ENCODE data around the gene CSGALNACT2. TPM values are rescaled to one million over a fixed set of nuclear protein-coding genes. Genes with fewer than 3 reads are reported as not detected.

Gene CSGALNACT2
- total and polyA plus RNA-seq, 2 donors = 16.1 to 21.2 TPM

DNA sequence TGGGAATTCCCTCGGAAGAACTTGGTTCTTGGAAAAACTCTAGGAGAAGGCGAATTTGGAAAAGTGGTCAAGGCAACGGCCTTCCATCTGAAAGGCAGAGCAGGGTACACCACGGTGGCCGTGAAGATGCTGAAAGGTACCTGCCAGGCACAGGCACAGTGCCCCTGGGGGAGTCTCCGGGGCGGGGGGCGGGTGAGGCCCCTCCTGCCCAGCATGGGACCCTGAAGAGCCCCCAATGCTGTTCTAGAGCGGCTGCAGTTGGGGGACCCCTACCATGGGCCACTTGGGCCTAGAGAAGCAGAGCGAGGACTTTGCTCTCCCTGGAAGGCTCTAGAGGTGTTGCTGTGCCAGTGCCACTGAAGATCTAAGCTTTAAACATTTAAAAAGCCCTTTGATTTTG is 21.6 kb upstream of the CSGALNACT2 start:
- H3K4me3 ChIP-seq (ENCODE audit: low read length in 2 of 2) = no peak overlapping the region

DNA sequence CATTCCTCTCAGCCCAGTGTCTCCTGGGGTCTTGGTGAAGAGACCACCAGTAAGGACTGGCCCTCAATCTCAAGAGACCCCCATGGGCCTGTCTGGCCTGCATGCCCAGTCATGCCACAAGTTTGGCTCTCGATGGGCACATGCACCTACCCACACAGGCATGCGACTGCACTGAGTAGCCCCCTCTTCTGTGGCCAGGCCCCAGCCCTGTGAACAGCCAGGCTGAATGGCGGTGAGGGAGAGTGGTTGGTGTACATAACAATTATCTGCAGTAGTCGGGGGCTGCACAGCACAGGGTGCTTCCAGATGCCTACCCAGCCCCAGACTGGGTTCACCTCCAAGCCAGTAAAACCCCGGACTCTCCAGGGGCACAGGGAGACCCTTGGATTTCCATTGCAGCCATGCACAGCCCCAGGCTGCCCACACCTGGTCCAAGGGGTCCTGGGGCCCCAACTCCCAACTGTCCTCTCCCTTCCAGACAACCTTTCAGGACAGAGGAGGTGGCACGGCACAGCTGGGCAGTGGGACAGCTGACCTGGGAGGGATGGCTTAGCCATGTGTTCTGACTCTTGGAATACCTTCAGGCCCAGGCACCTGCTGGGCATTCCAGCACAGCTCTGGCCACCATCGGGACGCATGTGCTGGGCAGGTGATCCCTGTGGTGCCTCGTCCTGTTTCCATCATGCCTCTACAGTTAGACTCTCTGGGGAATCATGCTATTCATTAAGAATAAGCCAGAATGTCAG is 21.0 kb upstream of the CSGALNACT2 start:
- Histone ChIP-seq H3K4me1 (ENCODE audit: control insufficient read depth in 2 of 2, insufficient read depth in 2 of 2, low read length in 2 of 2) (peaks cover 5 to 18% of the 10 kb centered on the region in 2 donors), H3K36me3 (ENCODE audit: control insufficient read depth in 2 of 2, insufficient read depth in 2 of 2, low read length in 1 of 2) (no peaks in the 10 kb centered on the region), H3K27ac (ENCODE audit: low read depth in 1 of 2, low read length in 1 of 2) (no peak overlapping the region), H3K9me3 (ENCODE audit: control insufficient read depth in 2 of 2, insufficient read depth in 1 of 2, low read length in 1 of 2) (no peaks in the 10 kb centered on the region), H3K27me3 (ENCODE audit: control insufficient read depth in 2 of 2, insufficient read depth in 1 of 2, low read length in 1 of 2) (no peaks in the 10 kb centered on the region), H3K4me3 (ENCODE audit: low read length in 2 of 2) (no peak overlapping the region)
- WGBS = 84% methylated on average over 9 of the region's 9 CpGs
- no peak for DNase-seq (ENCODE audit: low read depth in 6 of 9, low spot score in 9 of 9)

More for the DNA sequence above, 21.6 kb upstream of the CSGALNACT2 start:
- H3K27ac ChIP-seq (ENCODE audit: low read depth in 1 of 2, low read length in 1 of 2) = no peak overlapping the region
- no peaks in the 10 kb centered on the region for H3K27me3 ChIP-seq (ENCODE audit: control insufficient read depth in 2 of 2, insufficient read depth in 1 of 2, low read length in 1 of 2)
- no peaks in the 10 kb centered on the region for H3K36me3 ChIP-seq (ENCODE audit: control insufficient read depth in 2 of 2, insufficient read depth in 2 of 2, low read length in 1 of 2)
- WGBS = 96% methylated on average over 10 of the region's 10 CpGs
- no peak for DNase-seq (ENCODE audit: low read depth in 6 of 9, low spot score in 9 of 9)
- H3K9me3 ChIP-seq (ENCODE audit: control insufficient read depth in 2 of 2, insufficient read depth in 1 of 2, low read length in 1 of 2) = no peaks in the 10 kb centered on the region
- H3K4me1 ChIP-seq (ENCODE audit: control insufficient read depth in 2 of 2, insufficient read depth in 2 of 2, low read length in 2 of 2) = peaks cover 5 to 14% of the 10 kb centered on the region in 2 donors

DNA sequence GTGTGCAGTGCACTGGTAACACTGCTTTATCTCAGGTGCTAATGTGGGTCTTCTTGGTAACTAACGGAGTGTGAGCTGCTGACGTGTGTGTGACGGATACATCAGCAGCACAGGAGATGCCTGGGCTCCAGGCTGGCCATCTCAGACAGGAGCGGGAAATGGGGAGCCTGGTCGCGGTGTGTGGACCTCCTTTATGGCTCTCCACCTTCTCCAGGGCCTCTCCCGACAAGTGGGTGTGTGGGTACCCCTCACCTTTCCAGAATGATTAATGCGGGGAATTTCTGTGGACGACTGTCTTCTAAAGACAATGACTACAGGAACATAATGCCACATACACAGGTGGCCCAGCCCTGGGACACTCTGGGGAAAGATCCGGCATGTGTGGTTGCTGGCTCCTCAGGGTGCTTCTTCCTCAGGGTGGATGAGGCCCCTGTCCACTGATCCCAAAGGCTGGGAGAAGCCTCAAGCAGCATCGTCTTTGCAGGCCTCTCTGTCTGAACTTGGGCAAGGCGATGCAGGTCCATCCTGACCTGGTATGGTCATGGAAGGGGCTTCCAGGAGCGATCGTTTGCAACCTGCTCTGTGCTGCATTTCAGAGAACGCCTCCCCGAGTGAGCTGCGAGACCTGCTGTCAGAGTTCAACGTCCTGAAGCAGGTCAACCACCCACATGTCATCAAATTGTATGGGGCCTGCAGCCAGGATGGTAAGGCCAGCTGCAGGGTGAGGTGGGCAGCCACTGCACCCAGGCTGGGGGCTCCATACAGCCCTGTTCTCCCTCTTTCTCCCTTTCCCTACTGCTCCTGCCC is 20.3 kb upstream of the CSGALNACT2 start:
- Histone ChIP-seq H3K27ac (ENCODE audit: low read depth in 1 of 2, low read length in 1 of 2) (no peak overlapping the region), H3K4me1 (ENCODE audit: control insufficient read depth in 2 of 2, insufficient read depth in 2 of 2, low read length in 2 of 2) (peaks cover 5 to 18% of the 10 kb centered on the region in 2 donors), H3K27me3 (ENCODE audit: control insufficient read depth in 2 of 2, insufficient read depth in 1 of 2, low read length in 1 of 2) (no peaks in the 10 kb centered on the region), H3K36me3 (ENCODE audit: control insufficient read depth in 2 of 2, insufficient read depth in 2 of 2, low read length in 1 of 2) (no peaks in the 10 kb centered on the region), H3K9me3 (ENCODE audit: control insufficient read depth in 2 of 2, insufficient read depth in 1 of 2, low read length in 1 of 2) (no peaks in the 10 kb centered on the region), H3K4me3 (ENCODE audit: low read length in 2 of 2) (no peak overlapping the region)
- WGBS = 96% methylated on average over 18 of the region's 18 CpGs
- no peak for DNase-seq (ENCODE audit: low read depth in 6 of 9, low spot score in 9 of 9)

DNA sequence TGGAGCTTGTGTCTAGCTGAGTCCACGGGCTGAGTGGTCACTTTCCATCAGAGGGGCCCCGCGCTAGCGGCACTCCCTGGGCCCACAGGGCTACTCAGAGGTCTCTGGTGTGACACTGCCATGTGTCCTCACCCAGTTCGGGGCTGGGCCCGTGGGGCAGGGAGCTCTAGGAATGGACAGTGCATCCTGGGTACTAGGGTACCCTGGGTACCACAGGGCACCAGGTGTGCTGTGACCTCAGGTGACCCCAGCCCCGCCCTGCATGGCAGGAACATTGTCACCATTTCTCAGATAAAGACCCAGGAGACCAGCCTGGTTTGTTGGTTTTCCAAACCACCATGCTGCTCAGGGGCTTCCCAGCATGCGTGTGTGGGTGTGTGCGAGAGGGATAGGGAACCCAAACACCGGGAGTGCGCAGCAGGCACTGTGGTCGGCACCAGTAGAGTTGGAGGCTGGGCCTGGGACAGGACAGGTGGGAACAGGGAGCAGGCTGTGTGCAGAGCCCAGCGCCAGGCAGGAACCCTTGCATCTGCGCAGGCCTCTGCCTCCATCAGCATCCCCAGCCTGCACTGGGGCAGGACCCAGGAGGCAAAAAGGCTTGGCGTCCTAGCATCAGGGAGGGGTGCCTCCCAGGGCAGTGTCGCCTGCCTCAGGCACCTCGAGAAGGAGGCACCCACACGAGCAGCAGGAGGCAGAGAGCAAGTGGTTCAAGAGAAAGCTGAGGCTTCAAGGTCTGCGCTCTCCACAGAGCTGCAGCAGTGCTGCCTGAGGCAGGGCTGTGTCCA is 19.4 kb upstream of the CSGALNACT2 start:
- WGBS = 90% methylated on average over 19 of the region's 19 CpGs
- no peak for DNase-seq (ENCODE audit: low read depth in 6 of 9, low spot score in 9 of 9)
- no peak overlapping the region for H3K27ac ChIP-seq (ENCODE audit: low read depth in 1 of 2, low read length in 1 of 2)
- H3K4me3 ChIP-seq (ENCODE audit: low read length in 2 of 2) = no peak overlapping the region
- H3K36me3 ChIP-seq (ENCODE audit: control insufficient read depth in 2 of 2, insufficient read depth in 2 of 2, low read length in 1 of 2) = no peaks in the 10 kb centered on the region
- peaks cover 5 to 18% of the 10 kb centered on the region in 2 donors for H3K4me1 ChIP-seq (ENCODE audit: control insufficient read depth in 2 of 2, insufficient read depth in 2 of 2, low read length in 2 of 2)
- H3K9me3 ChIP-seq (ENCODE audit: control insufficient read depth in 2 of 2, insufficient read depth in 1 of 2, low read length in 1 of 2) = no peaks in the 10 kb centered on the region
- H3K27me3 ChIP-seq (ENCODE audit: control insufficient read depth in 2 of 2, insufficient read depth in 1 of 2, low read length in 1 of 2) = no peaks in the 10 kb centered on the region

DNA sequence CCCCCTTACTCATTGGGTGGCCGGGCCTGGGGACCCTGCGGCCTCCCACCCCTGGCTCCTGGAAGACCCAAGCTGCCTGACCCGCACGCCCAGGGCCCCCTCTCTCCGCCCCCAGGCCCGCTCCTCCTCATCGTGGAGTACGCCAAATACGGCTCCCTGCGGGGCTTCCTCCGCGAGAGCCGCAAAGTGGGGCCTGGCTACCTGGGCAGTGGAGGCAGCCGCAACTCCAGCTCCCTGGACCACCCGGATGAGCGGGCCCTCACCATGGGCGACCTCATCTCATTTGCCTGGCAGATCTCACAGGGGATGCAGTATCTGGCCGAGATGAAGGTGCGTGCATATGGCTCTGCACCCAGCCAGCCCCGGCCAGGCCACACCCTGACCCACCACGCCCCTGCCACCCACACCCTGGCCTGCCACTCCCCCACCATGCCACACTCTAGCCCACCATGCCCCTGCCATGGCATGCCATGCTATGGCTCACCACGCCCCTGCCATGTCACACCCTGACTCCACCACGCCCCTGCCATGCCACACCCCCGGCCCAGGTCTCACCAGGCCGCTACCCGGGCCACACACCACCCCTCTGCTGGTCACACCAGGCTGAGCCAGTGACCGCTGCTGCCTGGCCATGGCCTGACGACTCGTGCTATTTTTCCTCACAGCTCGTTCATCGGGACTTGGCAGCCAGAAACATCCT is 18.7 kb upstream of the CSGALNACT2 start:
- peaks cover 5 to 18% of the 10 kb centered on the region in 2 donors for H3K4me1 ChIP-seq (ENCODE audit: control insufficient read depth in 2 of 2, insufficient read depth in 2 of 2, low read length in 2 of 2)
- DNase-seq (ENCODE audit: low read depth in 6 of 9, low spot score in 9 of 9) = no peak
- H3K27ac ChIP-seq (ENCODE audit: low read depth in 1 of 2, low read length in 1 of 2) = no peak overlapping the region
- H3K27me3 ChIP-seq (ENCODE audit: control insufficient read depth in 2 of 2, insufficient read depth in 1 of 2, low read length in 1 of 2) = no peaks in the 10 kb centered on the region
- H3K36me3 ChIP-seq (ENCODE audit: control insufficient read depth in 2 of 2, insufficient read depth in 2 of 2, low read length in 1 of 2) = no peaks in the 10 kb centered on the region
- H3K9me3 ChIP-seq (ENCODE audit: control insufficient read depth in 2 of 2, insufficient read depth in 1 of 2, low read length in 1 of 2) = no peaks in the 10 kb centered on the region
- no peak overlapping the region for H3K4me3 ChIP-seq (ENCODE audit: low read length in 2 of 2)
- WGBS = 96% methylated on average over 31 of the region's 31 CpGs

DNA sequence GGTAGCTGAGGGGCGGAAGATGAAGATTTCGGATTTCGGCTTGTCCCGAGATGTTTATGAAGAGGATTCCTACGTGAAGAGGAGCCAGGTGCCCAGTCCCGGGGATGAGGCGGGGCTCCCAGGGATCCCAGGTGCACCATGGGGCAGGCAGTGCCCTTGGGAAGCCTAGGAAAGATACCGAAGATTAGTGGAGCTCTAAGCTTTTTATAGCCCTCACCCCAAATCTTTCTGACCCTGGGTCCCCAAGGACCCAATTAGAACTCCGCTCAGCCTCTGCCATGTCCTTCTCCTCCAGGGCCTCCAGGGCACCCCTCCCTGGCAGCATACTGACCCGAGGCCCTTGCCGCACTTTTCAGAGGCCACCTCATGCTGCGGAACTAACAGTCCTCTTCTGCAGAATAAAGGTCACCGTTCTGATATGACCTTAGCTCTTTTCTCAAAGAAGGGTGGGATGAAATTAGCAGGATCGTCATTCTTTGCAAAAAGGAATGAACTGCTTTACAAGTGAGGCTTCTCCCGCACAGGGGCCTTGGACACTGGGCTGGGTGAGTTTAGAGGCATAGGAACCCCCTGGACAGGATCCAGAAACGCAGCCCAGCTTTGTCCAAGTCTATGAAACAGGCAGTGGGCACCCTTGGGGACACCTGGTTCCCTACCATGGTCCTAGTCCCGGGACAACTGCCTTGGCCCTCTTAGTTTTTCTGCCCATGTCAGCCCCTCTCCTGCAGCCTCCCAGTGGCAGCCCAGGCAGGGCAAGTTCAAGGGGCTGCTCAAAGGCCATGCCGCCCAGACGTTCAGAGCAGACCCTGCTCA is 17.9 kb upstream of the CSGALNACT2 start:
- Histone ChIP-seq H3K27ac (ENCODE audit: low read depth in 1 of 2, low read length in 1 of 2) (no peak overlapping the region), H3K4me1 (ENCODE audit: control insufficient read depth in 2 of 2, insufficient read depth in 2 of 2, low read length in 2 of 2) (peaks cover 5 to 18% of the 10 kb centered on the region in 2 donors), H3K4me3 (ENCODE audit: low read length in 2 of 2) (no peak overlapping the region), H3K27me3 (ENCODE audit: control insufficient read depth in 2 of 2, insufficient read depth in 1 of 2, low read length in 1 of 2) (no peaks in the 10 kb centered on the region), H3K9me3 (ENCODE audit: control insufficient read depth in 2 of 2, insufficient read depth in 1 of 2, low read length in 1 of 2) (no peaks in the 10 kb centered on the region), H3K36me3 (ENCODE audit: control insufficient read depth in 2 of 2, insufficient read depth in 2 of 2, low read length in 1 of 2) (no peaks in the 10 kb centered on the region)
- 77% methylated on average over 19 of the region's 19 CpGs for WGBS
- no peak for DNase-seq (ENCODE audit: low read depth in 6 of 9, low spot score in 9 of 9)

DNA sequence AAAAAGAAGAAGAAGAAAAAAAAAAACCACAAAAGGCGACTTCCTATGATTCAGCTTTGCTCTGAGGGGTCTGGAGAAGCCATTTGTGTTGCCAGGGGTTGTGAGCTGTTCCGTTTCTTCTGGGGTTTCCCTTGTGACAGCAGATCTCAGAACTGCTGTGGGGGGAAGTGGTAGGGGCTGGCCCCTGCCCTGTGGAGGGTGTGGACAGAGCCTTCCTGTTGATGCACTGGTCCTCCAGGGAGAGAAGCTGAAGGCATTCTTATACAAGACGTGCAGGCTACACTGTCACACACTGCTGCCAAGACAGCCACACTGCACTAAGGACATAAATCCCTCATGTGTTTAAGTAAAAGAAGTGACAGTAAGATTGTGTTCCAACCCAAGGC is 17.3 kb upstream of the CSGALNACT2 start:
- peak overlapping the region in 1 of 2 donors; percentile 46 for H3K27ac ChIP-seq (ENCODE audit: low read depth in 1 of 2, low read length in 1 of 2)
- H3K4me1 ChIP-seq (ENCODE audit: control insufficient read depth in 2 of 2, insufficient read depth in 2 of 2, low read length in 2 of 2) = peaks cover 5 to 18% of the 10 kb centered on the region in 2 donors
- WGBS = 12% methylated on average over 3 of the region's 3 CpGs
- DNase-seq (ENCODE audit: low read depth in 6 of 9, low spot score in 9 of 9) = peak in 2 of 9 donors; percentile 46 to 63
- no peaks in the 10 kb centered on the region for H3K27me3 ChIP-seq (ENCODE audit: control insufficient read depth in 2 of 2, insufficient read depth in 1 of 2, low read length in 1 of 2)
- H3K4me3 ChIP-seq (ENCODE audit: low read length in 2 of 2) = no peak overlapping the region
- no peaks in the 10 kb centered on the region for H3K36me3 ChIP-seq (ENCODE audit: control insufficient read depth in 2 of 2, insufficient read depth in 2 of 2, low read length in 1 of 2)
- H3K9me3 ChIP-seq (ENCODE audit: control insufficient read depth in 2 of 2, insufficient read depth in 1 of 2, low read length in 1 of 2) = no peaks in the 10 kb centered on the region

DNA sequence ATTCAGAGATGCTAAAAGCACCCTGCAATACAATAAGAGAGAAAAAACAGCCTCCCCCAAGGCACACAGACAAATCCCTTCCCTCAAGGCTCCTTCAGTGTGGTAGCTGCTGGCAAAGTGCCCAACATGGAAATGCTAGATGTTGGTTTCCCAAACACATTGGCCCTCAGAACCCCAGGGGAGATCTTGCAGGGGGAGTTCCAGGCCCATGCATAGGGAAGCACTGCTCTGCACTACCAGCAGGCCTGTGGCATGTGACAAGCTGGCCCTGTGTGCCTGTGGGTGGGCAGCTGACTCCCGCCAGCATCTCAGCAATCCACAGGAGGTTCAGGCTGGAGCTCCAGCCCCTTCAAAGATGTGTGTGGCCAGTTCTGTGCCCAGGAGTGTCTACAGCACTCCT is 16.8 kb upstream of the CSGALNACT2 start:
- peak in 1 of 9 donors; percentile 15 for DNase-seq (ENCODE audit: low read depth in 6 of 9, low spot score in 9 of 9)

More for the DNA sequence above, 16.8 kb upstream of the CSGALNACT2 start:
- H3K4me3 ChIP-seq (ENCODE audit: low read length in 2 of 2) = no peak overlapping the region
- peak overlapping the region in 1 of 2 donors; percentile 46 for H3K27ac ChIP-seq (ENCODE audit: low read depth in 1 of 2, low read length in 1 of 2)
- no peaks in the 10 kb centered on the region for H3K27me3 ChIP-seq (ENCODE audit: control insufficient read depth in 2 of 2, insufficient read depth in 1 of 2, low read length in 1 of 2)
- H3K9me3 ChIP-seq (ENCODE audit: control insufficient read depth in 2 of 2, insufficient read depth in 1 of 2, low read length in 1 of 2) = no peaks in the 10 kb centered on the region
- H3K4me1 ChIP-seq (ENCODE audit: control insufficient read depth in 2 of 2, insufficient read depth in 2 of 2, low read length in 2 of 2) = peaks cover 5 to 18% of the 10 kb centered on the region in 2 donors
- WGBS = 89% methylated on average over 1 of the region's 1 CpG
- no peaks in the 10 kb centered on the region for H3K36me3 ChIP-seq (ENCODE audit: control insufficient read depth in 2 of 2, insufficient read depth in 2 of 2, low read length in 1 of 2)
